Kidney epithelial cell (primary cell): ENCODE results near the gene RHOT1. TPM values are rescaled to one million over a fixed set of nuclear protein-coding genes. Genes with fewer than 3 reads are reported as not detected.

Experiments
- DNase-seq: peaks from one replicate; pipeline ENCODE4 v3.0.0-alpha.2; 2010; ENCODE audit warnings: low read depth
- H3K27me3 ChIP-seq: 2 replicates; pipeline ENCODE4 v1.6.0; 2011; ENCODE audit warnings: low read length; ENCODE audit not compliant: control insufficient read depth, insufficient read depth
- H3K36me3 ChIP-seq: 2 replicates; pipeline ENCODE4 v1.5.1; 2011; ENCODE audit warnings: low read length; ENCODE audit not compliant: control insufficient read depth, insufficient read depth
- H3K4me3 ChIP-seq: 2 replicates; pipeline ENCODE4 v1.5.1; 2011; ENCODE audit warnings: low read depth, mild to moderate bottlenecking, control low read depth, low read length
- CTCF ChIP-seq: IDR thresholded peaks from 2 replicates; pipeline ENCODE4 v1.5.1; 2011; ENCODE audit warnings: mild to moderate bottlenecking, moderate library complexity, low read length, control low read depth, inconsistent platforms; ENCODE audit not compliant: insufficient read depth, poor library complexity, severe bottlenecking
- total RNA-seq: library from RNA; depleted of rRNA; stranded (reverse); fragments of >200 nt; gene quantifications from 2 replicates; pipeline ENCODE4 v1.2.3, GENCODE V29; 2015

RHOT1 gene
- total RNA-seq, 1 donor from 2014 or later, result 37.2 TPM

GRCh38 chr17:32223703-32224102 lies 81.4 kb downstream of the RHOT1 start:
- Histone ChIP-seq H3K27me3 (no peaks in the 10 kb centered on the region), H3K4me3 (no peak overlapping the region), H3K36me3 (no peaks in the 10 kb centered on the region)
- TF ChIP-seq CTCF, result no peak
- DNase-seq, result no peak

- H3K36me3 ChIP-seq, result no peaks in the 10 kb centered on the region
- TF ChIP-seq CTCF, result no peak
- no peak overlapping the region for H3K4me3 ChIP-seq
- no peaks in the 10 kb centered on the region for H3K27me3 ChIP-seq
- DNase-seq, result no peak
These were observed 84.6 kb downstream of the RHOT1 start for GRCh38 chr17:32226886-32227285.

GRCh38 chr17:32227910-32228309 lies 85.6 kb downstream of the RHOT1 start:
- no peak for DNase-seq
- no peak for TF ChIP-seq CTCF
- Histone ChIP-seq H3K27me3 (no peaks in the 10 kb centered on the region), H3K4me3 (no peak overlapping the region), H3K36me3 (no peaks in the 10 kb centered on the region)

- Histone ChIP-seq H3K36me3 (no peaks in the 10 kb centered on the region), H3K4me3 (no peak overlapping the region), H3K27me3 (no peaks in the 10 kb centered on the region)
- no peak for TF ChIP-seq CTCF
- no peak for DNase-seq
These were observed 93.3 kb downstream of the RHOT1 start for GRCh38 chr17:32235588-32235987.

- no peaks in the 10 kb centered on the region for H3K36me3 ChIP-seq
- no peak overlapping the region for H3K4me3 ChIP-seq
- no peaks in the 10 kb centered on the region for H3K27me3 ChIP-seq
- DNase-seq, result no peak
- TF ChIP-seq CTCF, result no peak
These were observed 97.2 kb downstream of the RHOT1 start for GRCh38 chr17:32239456-32239855.

GRCh38 chr17:32240750-32241149 lies 98.4 kb downstream of the RHOT1 start:
- no peaks in the 10 kb centered on the region for H3K27me3 ChIP-seq
- DNase-seq, result no peak

More at GRCh38 chr17:32240750-32241149, 98.4 kb downstream of the RHOT1 start:
- H3K36me3 ChIP-seq, result no peaks in the 10 kb centered on the region
- H3K4me3 ChIP-seq, result no peak overlapping the region
- TF ChIP-seq CTCF, result no peak
